ENCODE results near the gene SIL1.

The SIL1 gene

DNA sequence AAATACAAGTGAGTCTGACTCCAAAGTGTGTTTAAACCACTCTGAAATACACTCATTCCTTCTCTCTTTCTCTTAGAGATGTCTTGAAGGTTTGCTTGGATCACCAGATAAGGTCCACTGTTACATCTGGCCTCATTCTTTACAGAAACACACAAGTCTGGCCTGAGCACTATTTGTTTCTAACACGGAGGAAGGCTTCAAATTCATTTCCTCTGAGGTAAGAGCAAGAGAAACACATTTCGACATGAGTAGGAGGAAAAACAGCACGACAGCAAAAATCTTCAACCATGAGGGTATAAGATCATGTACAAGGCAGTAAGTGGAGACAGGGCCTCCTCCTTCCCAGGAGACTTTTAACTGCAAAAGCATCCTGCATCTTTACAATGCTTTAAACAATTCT, 8.0 kb downstream of the SIL1 start:
- no peak for DNase-seq (ENCODE audit: low spot score)
- in situ Hi-C loops (cut with MboI; ENCODE audit: low sequenced_read_pairs, unreplicated experiment): no loop called here
- TF ChIP-seq, protein P1, sequence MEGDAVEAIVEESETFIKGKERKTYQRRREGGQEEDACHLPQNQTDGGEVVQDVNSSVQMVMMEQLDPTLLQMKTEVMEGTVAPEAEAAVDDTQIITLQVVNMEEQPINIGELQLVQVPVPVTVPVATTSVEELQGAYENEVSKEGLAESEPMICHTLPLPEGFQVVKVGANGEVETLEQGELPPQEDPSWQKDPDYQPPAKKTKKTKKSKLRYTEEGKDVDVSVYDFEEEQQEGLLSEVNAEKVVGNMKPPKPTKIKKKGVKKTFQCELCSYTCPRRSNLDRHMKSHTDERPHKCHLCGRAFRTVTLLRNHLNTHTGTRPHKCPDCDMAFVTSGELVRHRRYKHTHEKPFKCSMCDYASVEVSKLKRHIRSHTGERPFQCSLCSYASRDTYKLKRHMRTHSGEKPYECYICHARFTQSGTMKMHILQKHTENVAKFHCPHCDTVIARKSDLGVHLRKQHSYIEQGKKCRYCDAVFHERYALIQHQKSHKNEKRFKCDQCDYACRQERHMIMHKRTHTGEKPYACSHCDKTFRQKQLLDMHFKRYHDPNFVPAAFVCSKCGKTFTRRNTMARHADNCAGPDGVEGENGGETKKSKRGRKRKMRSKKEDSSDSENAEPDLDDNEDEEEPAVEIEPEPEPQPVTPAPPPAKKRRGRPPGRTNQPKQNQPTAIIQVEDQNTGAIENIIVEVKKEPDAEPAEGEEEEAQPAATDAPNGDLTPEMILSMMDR (IDR thresholded peaks at IDR 0.05; ENCODE audit: borderline replicate concordance, control extremely low read depth, extremely low read depth, insufficient read depth, missing control alignments): no peak

DNA sequence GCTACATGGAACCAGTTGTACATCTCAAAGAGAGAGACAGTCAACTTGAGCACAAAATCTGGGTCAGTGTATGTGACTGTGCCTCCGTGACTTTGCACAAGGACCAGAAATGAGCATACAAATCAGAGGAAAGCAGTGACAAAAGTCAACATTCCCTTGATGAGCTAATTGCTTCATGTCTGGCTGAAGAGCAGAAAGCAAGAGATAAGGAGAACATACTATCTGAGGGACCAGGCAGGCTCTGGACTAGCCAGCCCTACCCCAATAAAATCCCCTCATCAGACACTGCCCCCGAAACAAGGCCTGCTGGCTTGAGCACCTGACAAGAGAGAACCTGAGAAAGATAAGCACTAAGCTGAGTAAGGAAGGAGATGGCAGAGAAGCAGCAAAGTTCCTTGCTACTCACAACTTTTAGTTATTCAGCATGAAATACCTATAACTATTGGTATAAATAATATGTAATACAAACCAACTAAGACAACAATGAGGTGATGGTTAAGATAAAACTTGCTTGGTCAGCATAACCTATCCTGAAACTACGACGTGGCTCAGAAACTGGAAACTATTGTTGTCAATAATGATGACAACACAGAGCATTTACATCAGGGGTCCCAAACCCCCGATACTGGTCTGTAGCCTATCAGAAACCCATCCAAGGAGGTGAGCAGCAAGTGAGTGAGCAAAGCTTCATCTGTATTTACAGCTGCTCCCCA, 9.5 kb downstream of the SIL1 start:
- TF ChIP-seq, protein P1 (IDR thresholded peaks at IDR 0.05; ENCODE audit: borderline replicate concordance, control extremely low read depth, extremely low read depth, insufficient read depth, missing control alignments): no peak
- in situ Hi-C loops (cut with MboI; ENCODE audit: low sequenced_read_pairs, unreplicated experiment): no loop called here
- DNase-seq (ENCODE audit: low spot score): no peak

DNA sequence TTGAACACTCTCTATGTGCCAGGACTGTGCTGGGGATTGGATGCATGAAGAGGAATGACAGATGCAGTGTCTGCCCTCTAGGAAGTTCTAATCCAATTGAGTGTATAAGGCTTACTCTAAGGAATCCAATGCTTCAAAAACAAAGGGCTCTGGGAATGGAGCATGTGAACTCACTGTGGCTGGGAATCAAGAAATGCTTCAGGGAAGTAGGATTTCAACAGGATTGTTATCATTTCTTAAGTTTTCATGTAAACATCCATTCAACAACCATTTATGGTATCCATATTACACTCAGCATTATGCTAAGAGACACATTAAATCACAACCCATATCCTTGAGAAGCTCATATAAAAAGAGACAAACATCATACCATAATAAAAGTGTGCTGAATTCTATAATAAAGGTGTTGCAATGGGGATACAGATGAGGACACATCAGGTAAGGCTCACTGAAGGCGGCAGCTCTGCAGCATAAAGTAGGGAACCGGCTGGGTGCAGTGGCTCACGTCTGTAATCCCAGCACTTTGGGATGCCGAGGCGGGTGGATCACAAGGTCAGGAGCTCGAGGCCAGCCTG, 11.3 kb downstream of the SIL1 start:
- no peak for DNase-seq (ENCODE audit: low spot score)
- TF ChIP-seq, protein P1 (IDR thresholded peaks at IDR 0.05; ENCODE audit: borderline replicate concordance, control extremely low read depth, extremely low read depth, insufficient read depth, missing control alignments): no peak
- in situ Hi-C loops (cut with MboI; ENCODE audit: low sequenced_read_pairs, unreplicated experiment): no loop called here

DNA sequence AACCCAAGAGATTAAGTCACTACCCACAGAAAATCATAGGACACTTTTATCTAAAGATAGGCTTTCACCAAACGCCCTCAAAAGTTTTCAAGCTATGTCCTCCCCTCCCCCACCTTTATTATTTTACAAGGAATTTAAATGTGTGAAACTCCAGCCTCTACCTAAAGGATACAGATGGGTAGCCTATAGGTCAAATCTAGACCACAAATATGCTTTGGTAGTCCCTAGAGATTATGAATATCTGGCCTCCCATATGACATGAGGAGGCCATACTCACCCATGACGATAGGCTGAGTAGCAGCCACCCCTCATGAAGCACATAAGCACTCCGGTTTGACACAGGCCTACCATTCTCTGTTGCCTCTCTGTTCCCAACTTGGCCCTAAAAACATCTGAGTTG, 11.9 kb downstream of the SIL1 start:
- DNase-seq (ENCODE audit: low spot score): no peak
- TF ChIP-seq, protein P1 (IDR thresholded peaks at IDR 0.05; ENCODE audit: borderline replicate concordance, control extremely low read depth, extremely low read depth, insufficient read depth, missing control alignments): no peak
- in situ Hi-C loops (cut with MboI; ENCODE audit: low sequenced_read_pairs, unreplicated experiment): no loop called here

DNA sequence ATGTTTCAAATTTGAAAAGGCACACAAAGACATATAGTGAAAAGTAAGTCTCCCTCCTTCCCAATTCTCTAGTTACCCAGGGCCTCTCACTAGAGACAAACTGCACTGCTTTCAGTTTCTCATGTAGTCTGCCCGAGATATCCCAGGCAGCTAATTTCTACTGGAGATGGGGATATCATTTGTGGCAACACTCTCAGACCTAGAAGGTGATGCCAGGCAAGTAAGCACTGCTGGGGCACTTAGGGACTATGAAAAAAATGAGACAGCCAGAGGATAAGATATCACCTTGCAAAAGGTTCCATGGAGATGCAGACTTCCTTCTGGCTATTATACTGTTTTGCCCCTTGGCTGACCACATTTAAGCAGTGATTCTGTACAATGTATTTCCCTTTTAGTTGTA, 12.6 kb downstream of the SIL1 start:
- in situ Hi-C loops (cut with MboI; ENCODE audit: low sequenced_read_pairs, unreplicated experiment): no loop called here
- TF ChIP-seq, protein P1 (IDR thresholded peaks at IDR 0.05; ENCODE audit: borderline replicate concordance, control extremely low read depth, extremely low read depth, insufficient read depth, missing control alignments): no peak
- DNase-seq (ENCODE audit: low spot score): no peak

DNA sequence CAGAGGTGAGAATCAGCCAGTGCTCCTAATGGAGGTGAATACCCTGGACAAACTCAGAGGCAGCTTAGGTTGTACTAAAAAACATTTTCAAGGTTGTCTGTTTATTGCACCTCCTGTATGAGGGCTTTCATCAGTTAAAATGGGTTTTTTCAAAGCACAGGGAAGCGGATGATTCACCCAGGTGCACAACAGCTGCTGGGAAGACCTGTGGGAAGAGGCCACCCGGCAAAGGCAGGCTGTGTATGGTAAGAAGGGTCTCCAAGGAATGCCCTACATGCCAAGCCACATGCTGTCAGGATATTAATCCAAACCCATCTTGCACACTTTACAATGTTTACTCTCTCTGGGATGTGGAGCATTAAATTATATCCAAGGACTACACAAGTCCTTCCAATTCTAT, 14.7 kb downstream of the SIL1 start:
- in situ Hi-C loops (cut with MboI; ENCODE audit: low sequenced_read_pairs, unreplicated experiment): no loop called here

More for the DNA sequence above, 14.7 kb downstream of the SIL1 start:
- DNase-seq (ENCODE audit: low spot score): no peak
- TF ChIP-seq, protein P1 (IDR thresholded peaks at IDR 0.05; ENCODE audit: borderline replicate concordance, control extremely low read depth, extremely low read depth, insufficient read depth, missing control alignments): no peak
